ENCODE measurements around the gene HEXIM2.

- TF ChIP-seq CTCF (IDR thresholded peaks at IDR 0.05): no peak
- TF ChIP-seq POLR2A (IDR thresholded peaks at IDR 0.05): no peak
Observed at GRCh38 chr17:45128331-45128730, 33.3 kb upstream of the HEXIM2 start.
